ENCODE results near the gene ITIH5.
A peak's percentile ranks its signal among the peaks of the same experiment; 100 is the strongest.
"Not testable (repeated sequence)": the region's sequence is repeated elsewhere in the genome, so short reads cannot be mapped to it uniquely, and the experiment has no call there.

ITIH5 gene

GRCh38 chr10:7689591-7689990, 22.8 kb upstream of the ITIH5 start:
- H3K9me3 ChIP-seq (replicated peaks; ENCODE audit: insufficient read depth, low read length): no peaks in the 10 kb centered on the region
- H3K36me3 ChIP-seq (replicated peaks; ENCODE audit: insufficient read depth, low read length): no peaks in the 10 kb centered on the region
- H3K27ac ChIP-seq (ENCODE audit: low read length): no peak overlapping the region
- H3K4me1 ChIP-seq (ENCODE audit: low read length): no peaks in the 10 kb centered on the region
- H3K4me2 ChIP-seq (ENCODE audit: low read depth, low read length): no peak overlapping the region
- no peaks in the 10 kb centered on the region for H3K79me2 ChIP-seq (ENCODE audit: low read length)
- no peaks in the 10 kb centered on the region for H3F3A ChIP-seq (ENCODE audit: insufficient read depth, low read length)
- H2AFZ ChIP-seq (ENCODE audit: low read length): no peak overlapping the region
- H3K9ac ChIP-seq (ENCODE audit: low read length): no peak overlapping the region
- DNase-seq: no peak
- TF ChIP-seq EZH2phosphoT487 (IDR thresholded peaks at IDR 0.05; ENCODE audit: low read length): no peak
- TF ChIP-seq EZH2 (optimal IDR thresholded peaks at IDR 0.05; ENCODE audit: low read depth, low read length): no peak
- no peak for TF ChIP-seq CTCF (IDR thresholded peaks at IDR 0.05; ENCODE audit: low read length)
- H4K20me1 ChIP-seq (ENCODE audit: insufficient read depth, low read length): no peaks in the 10 kb centered on the region
- H3K9me2 ChIP-seq (replicated peaks; ENCODE audit: insufficient read depth, low read length): no peaks in the 10 kb centered on the region
- no peak overlapping the region for H3K4me3 ChIP-seq (ENCODE audit: low read length)
- no peaks in the 10 kb centered on the region for H3K27me3 ChIP-seq (replicated peaks; ENCODE audit: insufficient read depth, low read length)

GRCh38 chr10:7687228-7687907, 20.6 kb upstream of the ITIH5 start:
- Histone ChIP-seq H4K20me1 (ENCODE audit: insufficient read depth, low read length) (no peaks in the 10 kb centered on the region), H3K79me2 (ENCODE audit: low read length) (no peaks in the 10 kb centered on the region), H3K4me3 (ENCODE audit: low read length) (no peak overlapping the region), H3K4me1 (ENCODE audit: low read length) (no peaks in the 10 kb centered on the region), H3K27me3 (replicated peaks; ENCODE audit: insufficient read depth, low read length) (no peaks in the 10 kb centered on the region), H3K9me2 (replicated peaks; ENCODE audit: insufficient read depth, low read length) (no peaks in the 10 kb centered on the region), H3K27ac (ENCODE audit: low read length) (no peak overlapping the region), H3F3A (ENCODE audit: insufficient read depth, low read length) (no peaks in the 10 kb centered on the region), H3K9me3 (replicated peaks; ENCODE audit: insufficient read depth, low read length) (no peaks in the 10 kb centered on the region), H3K9ac (ENCODE audit: low read length) (no peak overlapping the region), H3K4me2 (ENCODE audit: low read depth, low read length) (peak overlapping the region; percentile 31; the same call in 1 of the 2 replicates), H2AFZ (ENCODE audit: low read length) (peak overlapping the region; percentile 35; the same call in 1 of the 2 replicates), H3K36me3 (replicated peaks; ENCODE audit: insufficient read depth, low read length) (no peaks in the 10 kb centered on the region)
- TF ChIP-seq EZH2 (optimal IDR thresholded peaks at IDR 0.05; ENCODE audit: low read depth, low read length) (no peak), CTCF (IDR thresholded peaks at IDR 0.05; ENCODE audit: low read length) (peak; percentile 98)
- DNase-seq: peak; percentile 89

GRCh38 chr10:7686351-7687171, 19.8 kb upstream of the ITIH5 start:
- Histone ChIP-seq H3K9me2 (replicated peaks; ENCODE audit: insufficient read depth, low read length) (no peaks in the 10 kb centered on the region), H3K36me3 (replicated peaks; ENCODE audit: insufficient read depth, low read length) (no peaks in the 10 kb centered on the region), H3K4me3 (ENCODE audit: low read length) (no peak overlapping the region), H3K4me1 (ENCODE audit: low read length) (no peaks in the 10 kb centered on the region), H3K9me3 (replicated peaks; ENCODE audit: insufficient read depth, low read length) (no peaks in the 10 kb centered on the region), H3K79me2 (ENCODE audit: low read length) (no peaks in the 10 kb centered on the region), H3K4me2 (ENCODE audit: low read depth, low read length) (peak overlapping the region; percentile 31; the same call in 1 of the 2 replicates), H3K27me3 (replicated peaks; ENCODE audit: insufficient read depth, low read length) (no peaks in the 10 kb centered on the region), H2AFZ (ENCODE audit: low read length) (peak overlapping the region; percentile 35; the same call in 1 of the 2 replicates), H3K9ac (ENCODE audit: low read length) (no peak overlapping the region), H3F3A (ENCODE audit: insufficient read depth, low read length) (no peaks in the 10 kb centered on the region), H3K27ac (ENCODE audit: low read length) (no peak overlapping the region), H4K20me1 (ENCODE audit: insufficient read depth, low read length) (no peaks in the 10 kb centered on the region)
- TF ChIP-seq CTCF (IDR thresholded peaks at IDR 0.05; ENCODE audit: low read length): no peak
- TF ChIP-seq EZH2 (optimal IDR thresholded peaks at IDR 0.05; ENCODE audit: low read depth, low read length): no peak
- TF ChIP-seq EZH2phosphoT487 (IDR thresholded peaks at IDR 0.05; ENCODE audit: low read length): no peak
- DNase-seq: no peak

- not testable (repeated sequence) for H3K27ac ChIP-seq (ENCODE audit: low read length); H3K9ac ChIP-seq (ENCODE audit: low read length); H2AFZ ChIP-seq (ENCODE audit: low read length); H3K9me3 ChIP-seq (replicated peaks; ENCODE audit: insufficient read depth, low read length); H3K27me3 ChIP-seq (replicated peaks; ENCODE audit: insufficient read depth, low read length); H3K79me2 ChIP-seq (ENCODE audit: low read length); H3K36me3 ChIP-seq (replicated peaks; ENCODE audit: insufficient read depth, low read length); H3K4me3 ChIP-seq (ENCODE audit: low read length); DNase-seq; H3K4me2 ChIP-seq (ENCODE audit: low read depth, low read length); H3F3A ChIP-seq (ENCODE audit: insufficient read depth, low read length); H3K4me1 ChIP-seq (ENCODE audit: low read length); H4K20me1 ChIP-seq (ENCODE audit: insufficient read depth, low read length); H3K9me2 ChIP-seq (replicated peaks; ENCODE audit: insufficient read depth, low read length)
Measured at GRCh38 chr10:7680078-7680477, 13.3 kb upstream of the ITIH5 start.

Data from MM.1S (cell line).